Measurements from ENCODE around the gene PKP4. TPM values are rescaled to one million over a fixed set of nuclear protein-coding genes. Genes with fewer than 3 reads are reported as not detected.

The PKP4 gene
- total and polyA plus RNA-seq, 2 of the 8 experiments (the other 6 are each of a cell fraction or from before 2014, with no cell fraction given), result 48.2 to 88.0 TPM

GRCh38 chr2:158559252-158559651, 102.5 kb downstream of the PKP4 start (continued):
- no peak for TF ChIP-seq E2F6 (IDR thresholded peaks at IDR 0.05)
- no peak for TF ChIP-seq TEAD4 (IDR thresholded peaks at IDR 0.05; ENCODE audit: low read depth, low read length)
- no peak for TF ChIP-seq ATF2 (IDR thresholded peaks at IDR 0.05; ENCODE audit: low read length)
- no peak for TF ChIP-seq CHD1 (IDR thresholded peaks at IDR 0.05; ENCODE audit: low read depth, low read length)
